Naive B cell (primary cell): ENCODE results near the gene RANBP17. TPM values are rescaled to one million over a fixed set of nuclear protein-coding genes. Genes with fewer than 3 reads are reported as not detected.

ENCODE experiments used
- ATAC-seq, 2 donors: fragments of 150-1000 bp; cut with Tn5 transposase; 2 replicates each; pipeline ENCODE4 v1.10.0; 2021; ENCODE audit warnings: low read depth in 2 of 2, mild to moderate bottlenecking in 2 of 2, moderate library complexity in 2 of 2
- DNase-seq: peaks from one replicate; pipeline ENCODE4 v3.0.0; 2022
- H3K27ac Mint-ChIP-seq, 6 donors: one replicate each; pipeline ENCODE4 v1.8.0; 2020 to 2022; ENCODE audit warnings: mild to moderate bottlenecking in 6 of 6, mixed read lengths in 6 of 6, moderate library complexity in 5 of 6, inconsistent platforms in 2 of 6
- H3K27me3 Mint-ChIP-seq, 3 donors: one replicate each; pipeline ENCODE4 v1.8.0; 2021 to 2022; ENCODE audit warnings: mixed read lengths in 3 of 3, mild to moderate bottlenecking in 1 of 3
- H3K36me3 Mint-ChIP-seq, 2 donors: one replicate each; pipeline ENCODE4 v1.8.0; 2020 to 2022; ENCODE audit warnings: mixed read lengths in 2 of 2, inconsistent platforms in 1 of 2, mild to moderate bottlenecking in 1 of 2
- H3K4me1 Mint-ChIP-seq, 3 donors: one replicate each; pipeline ENCODE4 v1.8.0; 2020 to 2022; ENCODE audit warnings: mixed read lengths in 3 of 3, inconsistent platforms in 1 of 3, mild to moderate bottlenecking in 1 of 3, moderate library complexity in 1 of 3
- H3K4me3 Mint-ChIP-seq, 8 donors: one replicate each; pipeline ENCODE4 v1.8.0; 2020 to 2022; ENCODE audit warnings: mild to moderate bottlenecking in 8 of 8, mixed read lengths in 8 of 8, moderate library complexity in 8 of 8, inconsistent platforms in 2 of 8
- H3K9me3 Mint-ChIP-seq, 7 donors: one replicate each; pipeline ENCODE4 v1.8.0; 2020 to 2022; ENCODE audit warnings: mixed read lengths in 7 of 7, mild to moderate bottlenecking in 5 of 7, inconsistent platforms in 2 of 7, moderate library complexity in 1 of 7
- polyA plus RNA-seq, 6 donors: library from polyadenylated mRNA; unstranded; fragments of 300-500 nt; fragmentation: Illumina TruSeq; gene quantifications; one replicate each; pipeline ENCODE4 v1.2.3, GENCODE V29; 2021; ENCODE audit warnings: low read depth in 6 of 6

Gene RANBP17
- polyA plus RNA-seq, 6 donors from 2014 or later = not detected

GRCh38 chr5:171312129-171312974 lies 450.5 kb downstream of the RANBP17 start:
- Mint-ChIP-seq H3K4me3 (peak overlapping the region; percentile 29 to 80 (median 76)), H3K9me3 (peaks cover 0 to 5% (median 2%) of the 10 kb centered on the region in 7 donors), H3K36me3 (peaks cover 5 to 20% of the 10 kb centered on the region in 2 donors), H3K27me3 (peaks cover 41 to 81% (median 59%) of the 10 kb centered on the region in 3 donors), H3K27ac (peak overlapping the region in 1 of 6 donors; percentile 91), H3K4me1 (peaks cover 14 to 43% (median 40%) of the 10 kb centered on the region in 3 donors)
- ATAC-seq (no peak), DNase-seq (no peak)

- peak overlapping the region in 2 of 6 donors; percentile 44 to 91 for H3K27ac Mint-ChIP-seq
Measured at GRCh38 chr5:171313481-171314206, 451.8 kb downstream of the RANBP17 start.

GRCh38 chr5:171314728-171315385 lies 453.0 kb downstream of the RANBP17 start:
- Mint-ChIP-seq H3K36me3 (peaks cover 5 to 20% of the 10 kb centered on the region in 2 donors), H3K9me3 (peaks cover 0 to 4% (median 2%) of the 10 kb centered on the region in 7 donors), H3K4me1 (peaks cover 14 to 39% (median 36%) of the 10 kb centered on the region in 3 donors), H3K27me3 (peaks cover 43 to 84% (median 68%) of the 10 kb centered on the region in 3 donors), H3K27ac (no peak overlapping the region), H3K4me3 (no peak overlapping the region)
- DNase-seq (no peak), ATAC-seq (no peak)

More at GRCh38 chr5:171313481-171314206, 451.8 kb downstream of the RANBP17 start:
- peaks cover 0 to 4% (median 2%) of the 10 kb centered on the region in 7 donors for H3K9me3 Mint-ChIP-seq
- DNase-seq (no peak), ATAC-seq (no peak)
- peaks cover 14 to 39% (median 36%) of the 10 kb centered on the region in 3 donors for H3K4me1 Mint-ChIP-seq
- peaks cover 5 to 20% of the 10 kb centered on the region in 2 donors for H3K36me3 Mint-ChIP-seq
- H3K27me3 Mint-ChIP-seq = peaks cover 38 to 81% (median 62%) of the 10 kb centered on the region in 3 donors
- H3K4me3 Mint-ChIP-seq = peak overlapping the region in 6 of 8 donors; percentile 53 to 80 (median 75)

- peak overlapping the region in 1 of 8 donors; percentile 32 for H3K4me3 Mint-ChIP-seq
- no peak for ATAC-seq
- peaks cover 12 to 38% (median 36%) of the 10 kb centered on the region in 3 donors for H3K4me1 Mint-ChIP-seq
- peaks cover 49 to 84% (median 69%) of the 10 kb centered on the region in 3 donors for H3K27me3 Mint-ChIP-seq
- peaks cover 5 to 16% of the 10 kb centered on the region in 2 donors for H3K36me3 Mint-ChIP-seq
- DNase-seq = no peak
- H3K9me3 Mint-ChIP-seq = peaks cover 0 to 4% (median 2%) of the 10 kb centered on the region in 7 donors
- H3K27ac Mint-ChIP-seq = no peak overlapping the region
Measured at GRCh38 chr5:171315386-171315891, 453.6 kb downstream of the RANBP17 start.

- peak overlapping the region in 3 of 8 donors; percentile 3 to 32 (median 15) for H3K4me3 Mint-ChIP-seq
- peaks cover 5 to 12% of the 10 kb centered on the region in 2 donors for H3K36me3 Mint-ChIP-seq
- peaks cover 0 to 4% (median 2%) of the 10 kb centered on the region in 7 donors for H3K9me3 Mint-ChIP-seq
- H3K4me1 Mint-ChIP-seq = peaks cover 8 to 35% (median 31%) of the 10 kb centered on the region in 3 donors
- peaks cover 51 to 84% (median 69%) of the 10 kb centered on the region in 3 donors for H3K27me3 Mint-ChIP-seq
- no peak for ATAC-seq
- DNase-seq = no peak
- peak overlapping the region in 1 of 6 donors; percentile 21 for H3K27ac Mint-ChIP-seq
Measured at GRCh38 chr5:171315925-171316257, 454.1 kb downstream of the RANBP17 start.

GRCh38 chr5:171316258-171317121 lies 454.7 kb downstream of the RANBP17 start:
- peaks cover 8 to 35% (median 30%) of the 10 kb centered on the region in 3 donors for H3K4me1 Mint-ChIP-seq
- peaks cover 57 to 88% (median 73%) of the 10 kb centered on the region in 3 donors for H3K27me3 Mint-ChIP-seq

GRCh38 chr5:171317230-171317629 lies 455.4 kb downstream of the RANBP17 start:
- Mint-ChIP-seq H3K4me1 (peaks cover 8 to 35% (median 30%) of the 10 kb centered on the region in 3 donors), H3K9me3 (peaks cover 0 to 4% (median 2%) of the 10 kb centered on the region in 7 donors), H3K27ac (no peak overlapping the region), H3K27me3 (peaks cover 64 to 96% (median 80%) of the 10 kb centered on the region in 3 donors), H3K4me3 (no peak overlapping the region), H3K36me3 (peaks cover 5 to 10% of the 10 kb centered on the region in 2 donors)
- DNase-seq (no peak), ATAC-seq (no peak)

More at GRCh38 chr5:171316258-171317121, 454.7 kb downstream of the RANBP17 start:
- Mint-ChIP-seq H3K9me3 (peaks cover 0 to 4% (median 2%) of the 10 kb centered on the region in 7 donors), H3K36me3 (peaks cover 5 to 10% of the 10 kb centered on the region in 2 donors), H3K27ac (peak overlapping the region in 1 of 6 donors; percentile 21), H3K4me3 (peak overlapping the region in 2 of 8 donors; percentile 15 to 32)
- ATAC-seq (no peak), DNase-seq (no peak)

- ATAC-seq (no peak), DNase-seq (no peak)
- peaks cover under 1 to 5% of the 10 kb centered on the region in 2 donors for H3K36me3 Mint-ChIP-seq
- peaks cover 64 to 96% (median 82%) of the 10 kb centered on the region in 3 donors for H3K27me3 Mint-ChIP-seq
- H3K4me1 Mint-ChIP-seq = peaks cover 4 to 28% (median 22%) of the 10 kb centered on the region in 3 donors
- peaks cover 0 to 2% (median 0%) of the 10 kb centered on the region in 7 donors for H3K9me3 Mint-ChIP-seq
- H3K4me3 Mint-ChIP-seq = no peak overlapping the region
- H3K27ac Mint-ChIP-seq = no peak overlapping the region
Measured at GRCh38 chr5:171318026-171318425, 456.2 kb downstream of the RANBP17 start.

- DNase-seq = no peak
- no peak overlapping the region for H3K27ac Mint-ChIP-seq
- ATAC-seq = no peak
- no peaks in the 10 kb centered on the region for H3K36me3 Mint-ChIP-seq
- peaks cover 57 to 96% (median 78%) of the 10 kb centered on the region in 3 donors for H3K27me3 Mint-ChIP-seq
- peaks cover 0 to 10% (median 0%) of the 10 kb centered on the region in 3 donors for H3K4me1 Mint-ChIP-seq
- peaks cover 0 to 7% (median 0%) of the 10 kb centered on the region in 7 donors for H3K9me3 Mint-ChIP-seq
- no peak overlapping the region for H3K4me3 Mint-ChIP-seq
Measured at GRCh38 chr5:171321447-171321846, 459.6 kb downstream of the RANBP17 start.

GRCh38 chr5:171322527-171322926 lies 460.7 kb downstream of the RANBP17 start:
- Mint-ChIP-seq H3K36me3 (no peaks in the 10 kb centered on the region), H3K9me3 (peaks cover 0 to 6% (median 0%) of the 10 kb centered on the region in 7 donors), H3K27ac (no peak overlapping the region), H3K4me3 (no peak overlapping the region), H3K27me3 (peaks cover 54 to 88% (median 74%) of the 10 kb centered on the region in 3 donors), H3K4me1 (peaks cover 0 to 2% (median 0%) of the 10 kb centered on the region in 3 donors)
- DNase-seq (no peak), ATAC-seq (no peak)

GRCh38 chr5:171323007-171323406 lies 461.2 kb downstream of the RANBP17 start:
- DNase-seq (no peak), ATAC-seq (no peak)
- Mint-ChIP-seq H3K9me3 (peaks cover 0 to 5% (median 2%) of the 10 kb centered on the region in 7 donors), H3K36me3 (no peaks in the 10 kb centered on the region), H3K27me3 (peaks cover 56 to 88% (median 74%) of the 10 kb centered on the region in 3 donors), H3K27ac (no peak overlapping the region), H3K4me1 (no peaks in the 10 kb centered on the region), H3K4me3 (no peak overlapping the region)
